OCI-LY7 (cell line): ENCODE results near the gene PSMB11. TPM values are rescaled to one million over a fixed set of nuclear protein-coding genes. Genes with fewer than 3 reads are reported as not detected.
A peak's percentile ranks its signal among the peaks of the same experiment; 100 is the strongest.

Experiments used
- BruUV-seq: library from RNA; stranded (reverse); fragments of 400-500 nt; replicated peaks from 2 replicates; lab custom pipeline; 2021; lab: Mats Ljungman, UMichigan
- CTCF ChIA-PET: fragments of 300-600 bp; sonication (Branson Sonifier 250); formaldehyde crosslinking; loops from one replicate; lab custom pipeline; 2022; ENCODE audit warnings: antibody characterized with exemption; ENCODE audit not compliant: unreplicated experiment; lab: Charles Lee
- POLR2A ChIA-PET: fragments of 300-600 bp; sonication (Branson Sonifier 250); formaldehyde crosslinking; loops from one replicate; lab custom pipeline; 2022; ENCODE audit warnings: antibody characterized with exemption; lab: Charles Lee
- DNase-seq: peaks from one replicate; pipeline ENCODE4 v3.0.0-alpha.2; 2015; ENCODE audit warnings: low spot score
- H2AFZ ChIP-seq: fragments of 200-600 bp; sonication (generic), shearing (Covaris generic); 2 replicates; pipeline ENCODE4 v1.6.1; 2014; ENCODE audit warnings: mild to moderate bottlenecking, antibody characterized with exemption, low read length, moderate library complexity
- H3K27ac ChIP-seq: fragments of 200-600 bp; sonication (generic); 2 replicates; pipeline ENCODE4 v1.5.1; 2014; ENCODE audit warnings: mixed run types, low read depth, mild to moderate bottlenecking, moderate library complexity, low read length, inconsistent platforms; ENCODE audit not compliant: poor library complexity, severe bottlenecking
- H3K36me3 ChIP-seq: fragments of 200-600 bp; sonication (generic); 2 replicates; pipeline ENCODE4 v1.6.1; 2014; ENCODE audit warnings: mild to moderate bottlenecking, antibody characterized with exemption, low read length, moderate library complexity, mixed read lengths; ENCODE audit not compliant: insufficient read depth
- H3K4me1 ChIP-seq: fragments of 200-600 bp; sonication (generic); 2 replicates; pipeline ENCODE4 v1.5.1; 2014; ENCODE audit warnings: mild to moderate bottlenecking, low read length; ENCODE audit not compliant: insufficient read depth, poor library complexity, severe bottlenecking
- H3K4me2 ChIP-seq: fragments of 200-600 bp; sonication (generic); 2 replicates; pipeline ENCODE4 v1.6.1; 2014; ENCODE audit warnings: mild to moderate bottlenecking, low read length
- H3K4me3 ChIP-seq: fragments of 200-600 bp; sonication (generic); 2 replicates; pipeline ENCODE4 v1.5.1; 2014; ENCODE audit warnings: mild to moderate bottlenecking, low read depth, low read length; ENCODE audit not compliant: poor library complexity, severe bottlenecking
- H3K79me2 ChIP-seq: fragments of 200-600 bp; sonication (generic); 2 replicates; pipeline ENCODE4 v1.6.1; 2016; ENCODE audit warnings: low read depth, mild to moderate bottlenecking, low read length, moderate library complexity, mixed read lengths; ENCODE audit not compliant: insufficient read depth
- H3K9me2 ChIP-seq: fragments of 200-600 bp; sonication (generic); 2 replicates; pipeline ENCODE4 v1.6.1; 2016; ENCODE audit warnings: mild to moderate bottlenecking, low read length, mixed read lengths; ENCODE audit not compliant: insufficient read depth
- H3K9me3 ChIP-seq: fragments of 200-600 bp; sonication (generic); 2 replicates; pipeline ENCODE4 v1.6.1; 2014; ENCODE audit warnings: mild to moderate bottlenecking, mixed run types, low read length, mixed read lengths
- H4K20me1 ChIP-seq: fragments of 200-600 bp; sonication (generic); 2 replicates; pipeline ENCODE4 v1.6.1; 2014; ENCODE audit warnings: mild to moderate bottlenecking, antibody characterized with exemption, low read length, moderate library complexity, mixed read lengths; ENCODE audit not compliant: insufficient read depth
- CTCF ChIP-seq: fragments of 200-600 bp; sonication (generic); conservative IDR thresholded peaks from 2 replicates; pipeline ENCODE4 v1.5.1; 2014; ENCODE audit warnings: mild to moderate bottlenecking, antibody characterized with exemption, low read length, moderate library complexity, mixed read lengths
- EZH2phosphoT487 ChIP-seq: fragments of 200-600 bp; sonication (generic); IDR thresholded peaks from 2 replicates; pipeline ENCODE4 v1.6.1; 2018; ENCODE audit warnings: low read depth, borderline replicate concordance, mild to moderate bottlenecking, mixed run types, antibody characterized with exemption, low read length, moderate library complexity, mixed read lengths
- intact Hi-C: fragments of 100-400 bp; cut with micrococcal nuclease; formaldehyde crosslinking; loops from one replicate; pipeline ENCODE4 v1.10.0; 2022; ENCODE audit not compliant: unreplicated experiment
- total RNA-seq, 2 experiments: library from RNA; depleted of rRNA in 1 of 2; stranded (reverse); fragments of >200 nt in 1 of 2; shearing (Covaris generic) in 1 of 2; gene quantifications; 2 replicates each; pipeline ENCODE4 v1.2.3, GENCODE V29; 2014 to 2022

Gene PSMB11
- total RNA-seq, 2 experiments from 2014 or later = not detected

GRCh38 chr14:23076785-23077408 lies 34.9 kb downstream of the PSMB11 start:
- Histone ChIP-seq H3K9me3 (no peaks in the 10 kb centered on the region), H3K9me2 (no peaks in the 10 kb centered on the region), H3K79me2 (no peaks in the 10 kb centered on the region), H3K4me3 (no peak overlapping the region), H3K27ac (no peak overlapping the region), H3K4me1 (peaks cover 4% of the 10 kb centered on the region), H3K4me2 (no peak overlapping the region), H3K36me3 (peaks cover 99% of the 10 kb centered on the region), H4K20me1 (no peaks in the 10 kb centered on the region), H2AFZ (no peak overlapping the region)
- no TSS peak for BruUV-seq
- peak; percentile 57 for DNase-seq
- intact Hi-C loops = no loop called here
- CTCF ChIA-PET = interaction anchor here (0.8 to 1.5 kb wide), 5 partner anchors 8 to 43 kb away, joined by 3 to 6 read pairs (median 5); partner anchors contain the start of genes ACIN1 and C14orf119
- TF ChIP-seq CTCF (peak; percentile 92), EZH2phosphoT487 (no peak)
- POLR2A ChIA-PET = interaction anchor here (0.5 to 2.4 kb wide), 4 partner anchors 18 to 209 kb away, joined by 3 to 7 read pairs (median 4); partner anchors contain the start of genes ACIN1 and C14orf119

GRCh38 chr14:23077962-23078361 lies 36.0 kb downstream of the PSMB11 start:
- Histone ChIP-seq H3K27ac (peak overlapping the region; percentile 11), H4K20me1 (no peaks in the 10 kb centered on the region), H3K9me3 (no peaks in the 10 kb centered on the region), H2AFZ (no peak overlapping the region), H3K9me2 (no peaks in the 10 kb centered on the region), H3K4me1 (no peaks in the 10 kb centered on the region), H3K4me2 (no peak overlapping the region), H3K36me3 (peaks cover 99% of the 10 kb centered on the region), H3K4me3 (no peak overlapping the region), H3K79me2 (no peaks in the 10 kb centered on the region)
- ChIA-PET CTCF (interaction anchor here (1.2 to 1.4 kb wide), 2 partner anchors 9 to 17 kb away, joined by 6 read pairs; partner anchors contain the start of genes ACIN1 and C14orf119), POLR2A (interaction anchor here (0.6 to 2.4 kb wide), 3 partner anchors 15 to 1841 kb away, joined by 3 to 7 read pairs (median 4); partner anchors contain the start of genes ACIN1 and C14orf119)
- intact Hi-C loops = no loop called here
- no TSS peak for BruUV-seq
- no peak for DNase-seq
- TF ChIP-seq EZH2phosphoT487 (no peak), CTCF (no peak)

DNA sequence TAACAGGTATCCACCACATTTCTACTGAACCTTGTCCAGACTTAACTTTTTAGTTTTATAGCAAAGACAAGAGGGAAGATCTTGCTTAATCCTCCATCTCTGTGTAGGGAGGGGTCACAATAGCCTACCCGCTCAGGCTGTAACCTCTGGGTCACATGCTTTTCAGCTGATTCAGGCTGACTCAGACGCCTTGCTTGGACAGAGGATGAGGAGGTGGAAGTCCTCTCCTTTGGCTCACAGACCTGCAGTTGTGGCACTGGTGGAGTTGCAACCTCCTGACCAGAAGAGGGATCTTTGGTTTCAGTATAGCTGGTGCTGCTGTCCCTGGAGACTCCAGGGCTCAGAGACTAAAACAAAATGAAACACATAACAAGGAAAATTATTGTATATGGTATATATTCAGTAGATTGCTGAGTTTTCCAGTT lies 36.7 kb downstream of the PSMB11 start:
- intact Hi-C loops = no loop called here
- ChIA-PET CTCF (interaction anchor here (0.9 kb wide), 1 partner anchor 15 kb away, joined by 3 read pairs; no protein-coding TSS in a partner anchor), POLR2A (no interaction called here)
- H3K9me3 ChIP-seq = no peaks in the 10 kb centered on the region
- H3K4me1 ChIP-seq = no peaks in the 10 kb centered on the region
- peaks cover 100% of the 10 kb centered on the region for H3K36me3 ChIP-seq
- H3K79me2 ChIP-seq = no peaks in the 10 kb centered on the region
- H4K20me1 ChIP-seq = no peaks in the 10 kb centered on the region
- H3K4me2 ChIP-seq = no peak overlapping the region
- BruUV-seq = no TSS peak
- no peak overlapping the region for H2AFZ ChIP-seq
- no peaks in the 10 kb centered on the region for H3K9me2 ChIP-seq
- TF ChIP-seq EZH2phosphoT487 (no peak), CTCF (no peak)
- peak overlapping the region; percentile 11 for H3K27ac ChIP-seq
- no peak overlapping the region for H3K4me3 ChIP-seq
- DNase-seq = no peak
